CD4-positive, alpha-beta T cell treated with Interferon gamma for 1 hour (primary cell): ENCODE measurements around the gene CXCL10.
"Not testable (repeated sequence)": the region's sequence is repeated elsewhere in the genome, so short reads cannot be mapped to it uniquely, and the experiment has no call there.

ENCODE experiments used
- DNase-seq: peaks from one replicate; pipeline ENCODE4 v3.0.0-alpha.2; 2020

The CXCL10 gene

DNA sequence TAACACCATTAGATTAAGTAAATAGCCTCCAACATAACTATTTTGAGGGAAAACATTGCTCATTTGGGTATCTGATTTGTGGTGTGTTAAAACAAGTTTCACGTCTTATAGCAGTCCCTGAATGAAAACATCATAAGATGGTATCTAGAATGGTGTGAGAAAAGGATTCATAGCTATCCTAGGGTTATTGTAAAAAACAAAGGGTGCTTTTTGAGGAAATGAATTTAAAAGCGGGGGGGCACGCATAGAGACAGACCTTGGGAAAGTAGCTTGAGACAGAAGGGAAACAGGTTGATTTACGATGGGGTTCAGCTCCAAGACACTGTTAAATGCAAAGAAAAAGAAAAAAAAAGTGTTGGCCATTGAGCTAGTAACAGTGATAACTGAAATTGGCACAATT, 768 bp upstream of the CXCL10 start:
- no peak for DNase-seq

DNA sequence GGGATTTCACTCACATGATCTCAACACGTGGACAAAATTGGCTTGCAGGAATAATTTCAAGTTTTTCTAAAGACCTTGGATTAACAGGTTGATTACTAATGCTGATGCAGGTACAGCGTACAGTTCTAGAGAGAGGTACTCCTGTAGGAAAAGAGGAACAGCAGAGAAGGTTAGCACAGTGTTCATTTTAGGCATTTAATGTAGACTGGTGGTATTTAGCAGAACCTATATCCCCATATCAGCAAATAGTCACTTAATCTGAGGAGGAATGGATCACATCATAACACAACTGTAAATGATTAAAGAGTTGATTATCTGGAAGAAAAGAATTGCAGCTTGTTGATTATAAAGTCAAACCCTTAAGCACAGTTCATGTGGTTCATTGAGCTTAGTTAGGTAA, 620 bp downstream of the CXCL10 start:
- DNase-seq = no peak

DNA sequence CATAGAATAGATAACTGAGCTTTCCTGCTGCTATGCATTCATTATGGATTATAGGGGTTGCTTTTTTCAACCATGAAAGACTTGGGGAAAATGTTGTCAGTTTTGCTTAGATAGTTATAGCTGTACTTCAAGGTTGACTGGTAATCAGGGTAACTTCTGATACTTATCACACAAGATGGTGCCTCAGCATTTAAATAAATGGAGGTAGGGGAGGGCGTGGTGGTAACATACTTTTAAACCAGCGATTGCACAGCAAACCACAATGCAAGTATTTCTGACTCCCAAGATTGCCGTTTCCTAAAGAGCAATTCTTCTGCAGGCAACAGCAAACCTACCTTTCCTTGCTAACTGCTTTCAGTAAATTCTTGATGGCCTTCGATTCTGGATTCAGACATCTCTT, 1.3 kb downstream of the CXCL10 start:
- DNase-seq = no peak

DNA sequence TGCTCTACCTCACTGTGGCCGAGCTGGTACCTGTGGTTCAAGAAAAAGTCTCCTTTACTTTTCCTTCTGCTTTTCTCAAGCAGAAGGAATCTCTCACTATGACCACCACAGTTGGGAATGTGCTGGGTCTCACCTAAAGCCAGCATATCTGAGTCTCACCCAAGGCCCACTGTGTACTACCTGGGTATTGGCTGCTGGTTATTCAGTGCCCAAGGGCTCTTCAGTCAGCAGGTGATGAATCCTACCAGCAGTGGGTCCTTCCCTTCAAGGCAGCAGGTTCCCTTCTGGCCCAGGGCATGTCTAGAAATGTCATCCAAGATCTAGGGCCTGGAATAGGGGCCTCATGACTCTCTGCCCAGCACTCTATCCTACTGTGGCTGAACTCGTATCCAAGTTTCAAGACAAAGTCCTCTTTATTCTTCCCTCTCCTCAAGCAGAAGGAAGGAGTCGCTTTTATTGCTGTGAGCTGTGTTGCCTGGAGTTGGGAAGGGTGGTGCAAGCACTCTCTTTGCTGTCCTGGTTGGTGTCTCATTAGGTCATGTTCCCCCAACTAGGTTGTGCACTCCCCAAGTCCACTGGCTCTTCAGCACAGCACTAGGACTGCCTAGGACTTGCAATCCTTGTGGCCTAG, 6.1 kb downstream of the CXCL10 start:
- DNase-seq = no peak

DNA sequence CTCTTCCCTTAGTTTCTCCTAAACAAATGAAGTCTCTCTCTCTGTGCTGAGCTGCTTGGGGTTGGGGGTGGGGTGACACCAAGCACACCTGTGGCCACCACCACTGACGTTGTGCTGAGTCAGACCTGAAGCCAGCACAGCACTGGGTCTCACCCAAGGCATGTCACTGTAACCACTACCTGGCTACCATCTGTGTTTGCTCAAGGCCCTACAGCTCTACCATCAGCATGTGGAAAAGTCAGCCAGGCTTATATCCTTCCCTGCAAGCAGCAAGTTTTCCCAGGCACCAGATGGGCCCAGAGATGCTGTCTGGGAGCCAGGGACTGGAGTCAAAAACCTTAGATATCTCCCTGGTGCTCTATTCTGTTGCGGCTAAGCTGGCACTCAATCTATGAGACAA, 6.9 kb downstream of the CXCL10 start:
- no peak for DNase-seq

DNA sequence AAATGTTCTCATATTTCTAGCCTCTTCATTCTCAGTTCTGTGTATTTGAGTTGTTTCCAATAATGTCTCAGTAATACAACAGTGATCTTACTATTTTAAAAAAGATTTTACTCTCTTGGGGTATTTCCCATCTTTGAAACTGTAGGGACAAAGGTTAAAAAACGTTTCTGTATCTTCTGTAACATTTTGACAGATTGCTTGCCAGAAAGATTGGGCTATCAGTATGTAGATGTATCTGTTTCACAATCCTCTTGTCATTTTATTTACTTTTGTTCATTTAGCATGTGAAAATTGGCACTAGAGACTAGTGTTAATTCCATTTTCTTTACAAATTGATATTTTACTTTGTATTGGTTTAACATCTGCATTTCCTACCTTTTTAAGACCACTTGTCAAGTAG, 9.8 kb downstream of the CXCL10 start:
- DNase-seq = no peak

DNA sequence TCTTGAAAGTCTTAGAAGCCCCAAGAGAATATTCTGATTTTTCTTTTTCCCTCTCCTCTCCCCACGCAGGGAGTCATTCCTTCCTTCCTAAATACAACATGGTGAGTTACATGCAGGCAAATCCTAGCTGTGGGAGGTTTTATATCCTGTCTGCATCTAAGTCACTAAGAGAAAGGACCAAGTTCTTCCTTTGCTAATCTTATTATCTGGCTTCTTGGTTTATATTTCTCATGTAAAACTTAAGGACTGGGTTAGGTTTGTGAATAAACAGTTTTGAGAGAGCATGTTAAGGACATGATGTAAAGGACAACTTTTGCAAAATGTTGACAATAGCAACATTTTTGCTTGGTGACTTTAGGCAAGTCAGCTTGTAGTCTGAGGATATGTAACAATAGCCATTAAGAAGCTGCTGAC, 10.9 kb downstream of the CXCL10 start:
- no peak for DNase-seq

DNA sequence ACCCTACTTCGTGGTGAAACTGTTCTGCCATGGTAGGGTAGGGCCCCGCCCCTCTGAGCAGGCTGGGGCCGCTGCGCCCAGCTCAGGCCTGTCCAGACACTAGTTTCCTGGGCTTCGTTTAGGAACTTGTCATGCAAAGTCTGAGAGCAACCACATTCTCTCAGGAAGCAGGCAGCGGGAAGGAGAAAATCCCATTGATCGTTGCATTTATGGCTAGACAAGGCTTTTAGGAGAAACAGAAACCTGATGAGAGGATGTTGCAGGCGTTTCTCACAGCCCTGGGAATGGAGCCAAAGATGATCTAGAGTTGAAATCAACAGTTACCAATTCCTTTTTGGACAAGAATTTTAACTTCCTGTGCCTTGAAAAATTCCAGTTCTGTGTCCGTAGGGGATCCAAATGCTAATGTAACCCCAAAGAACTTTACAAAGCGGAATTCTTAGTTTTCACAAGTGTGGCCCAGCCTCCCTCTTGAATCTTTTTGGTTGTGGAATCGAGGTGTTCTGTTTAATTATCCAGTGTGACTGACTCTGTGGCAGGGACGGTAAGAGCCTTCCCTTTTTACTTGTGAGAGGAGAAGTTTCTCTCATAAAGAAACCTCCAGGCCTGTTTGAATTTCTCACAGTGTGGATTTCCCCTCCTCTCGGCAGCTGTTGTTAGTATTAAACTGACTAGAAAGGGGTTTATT, 11.5 kb downstream of the CXCL10 start:
- DNase-seq = no peak

DNA sequence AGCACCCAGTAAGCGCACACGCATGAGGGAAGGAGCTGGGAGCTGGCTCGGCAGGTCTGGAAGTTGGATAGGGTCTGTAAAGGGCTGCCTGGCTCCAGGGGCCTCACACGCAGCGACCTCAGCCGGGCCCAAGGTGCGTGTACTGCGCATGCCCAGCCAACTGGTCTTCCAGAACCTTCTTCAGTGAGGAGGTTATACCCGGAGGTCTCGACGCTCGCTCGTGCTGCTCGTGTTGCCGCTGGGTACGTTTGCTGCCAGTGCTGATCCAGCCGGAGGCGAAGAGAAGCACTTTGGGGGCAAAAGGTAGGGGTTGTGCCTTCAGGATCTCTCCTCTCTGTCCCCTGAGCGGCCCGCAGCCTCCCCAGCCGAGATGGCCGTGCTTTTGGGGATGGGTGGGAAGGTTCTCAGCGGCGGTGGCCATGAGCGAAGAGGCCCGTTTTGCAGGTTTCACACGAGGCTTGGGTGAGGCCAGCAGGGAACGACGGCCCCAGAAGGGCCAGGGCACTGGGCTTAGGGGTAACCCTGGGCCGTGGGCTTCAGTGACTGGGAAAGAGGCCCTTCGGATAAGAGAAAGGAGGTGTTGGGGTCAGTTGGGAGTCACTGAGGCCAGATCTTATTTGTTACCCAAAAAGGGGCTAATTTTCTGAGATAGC, 12.2 kb downstream of the CXCL10 start:
- no peak for DNase-seq

DNA sequence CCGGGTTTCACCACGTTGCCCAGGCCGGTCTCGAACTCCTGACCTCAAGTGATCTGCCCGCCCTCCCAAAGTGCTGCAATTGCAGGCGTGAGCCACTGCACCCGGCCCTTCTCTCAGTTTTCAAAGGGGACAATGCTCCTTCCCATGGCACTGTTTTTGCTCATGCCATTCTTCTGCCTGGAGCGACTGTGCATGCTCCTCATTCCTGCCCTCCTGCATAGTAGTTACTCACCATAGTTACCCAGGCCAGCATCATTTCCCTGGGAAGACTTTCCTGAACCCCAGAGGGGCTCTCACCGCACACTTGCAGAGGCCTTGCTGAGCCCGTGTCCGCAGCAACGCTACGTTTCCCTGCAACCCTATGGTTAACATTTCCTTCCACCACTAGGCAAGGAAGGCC, 12.7 kb downstream of the CXCL10 start:
- DNase-seq = no peak

DNA sequence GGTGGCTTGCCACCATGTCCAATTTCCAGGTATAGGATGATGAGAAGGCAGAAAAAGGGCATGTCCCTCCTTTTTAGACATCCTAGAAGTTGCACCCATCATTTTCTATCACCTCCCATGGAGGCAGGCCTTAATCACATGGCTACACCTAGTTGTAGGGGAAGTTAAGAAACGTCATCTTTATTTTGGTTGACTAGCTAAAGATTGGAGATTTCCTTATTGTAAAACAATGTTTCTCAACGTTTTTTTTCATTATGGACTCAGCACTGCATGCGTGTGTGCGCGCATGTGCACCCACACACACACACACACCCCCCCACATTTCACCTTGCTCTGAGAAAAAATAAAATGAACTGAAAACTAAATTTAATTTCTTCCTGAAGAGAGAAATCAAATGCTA, 14.0 kb downstream of the CXCL10 start:
- DNase-seq = no peak

DNA sequence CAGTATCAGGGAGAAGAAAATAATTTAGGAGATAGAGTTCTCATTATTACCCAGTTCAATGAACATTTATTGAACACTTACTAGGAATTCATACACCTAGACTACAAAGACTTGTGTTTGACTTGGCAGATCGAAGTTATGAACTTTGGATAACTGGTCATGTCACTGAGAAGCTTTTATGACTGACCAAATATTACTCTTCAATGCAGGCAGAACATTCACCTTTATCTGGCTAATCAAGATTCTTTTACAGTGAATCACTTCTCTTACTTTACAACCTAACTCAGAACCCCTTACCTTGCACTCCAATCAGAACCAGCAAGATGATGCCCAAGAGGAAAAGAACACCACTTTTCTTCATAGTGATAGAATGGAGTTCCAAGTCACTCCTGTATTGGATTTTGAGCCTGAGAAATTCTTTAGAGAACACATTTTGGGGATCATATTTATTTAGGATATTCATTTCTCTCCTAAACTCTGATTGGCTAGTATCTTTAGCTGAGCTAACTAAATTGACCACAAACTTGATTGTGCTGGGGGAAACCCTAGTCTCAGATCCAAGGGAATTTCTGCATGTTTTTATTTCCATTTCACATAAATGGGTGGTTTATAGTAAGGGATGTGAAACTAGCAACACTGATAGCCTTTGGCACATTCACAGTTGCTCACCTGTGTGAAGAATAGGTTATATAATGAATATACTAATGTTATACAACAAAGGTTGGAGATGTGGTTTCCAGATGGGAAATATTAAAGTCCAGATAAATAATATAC, 16.0 kb downstream of the CXCL10 start, which contains the start of gene CXCL9:
TSS of gene CXCL9 (minus strand) at position 421 of the 774 bp plus-strand sequence. CDS start at position 361, 60 bp downstream.
- no peak for DNase-seq

DNA sequence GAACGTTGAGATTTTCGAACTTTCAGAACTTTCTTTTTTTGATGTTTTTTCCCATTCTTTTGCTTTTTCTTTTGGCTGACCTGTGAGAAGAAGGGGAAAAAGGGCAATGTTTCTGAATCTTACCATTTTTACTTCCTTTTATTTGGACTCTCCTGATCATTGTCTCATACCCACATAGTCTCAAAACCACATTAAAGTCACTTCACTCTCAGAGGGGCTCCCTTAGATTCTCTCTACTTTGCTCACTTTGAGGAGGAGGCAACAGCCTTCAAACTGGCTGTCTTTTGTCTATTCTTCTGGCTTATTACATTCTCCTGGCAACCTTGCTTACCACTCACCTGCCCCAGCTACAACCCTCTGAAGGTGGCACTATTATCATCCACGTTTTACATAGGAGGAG, 19.7 kb downstream of the CXCL10 start:
- DNase-seq = no peak

DNA sequence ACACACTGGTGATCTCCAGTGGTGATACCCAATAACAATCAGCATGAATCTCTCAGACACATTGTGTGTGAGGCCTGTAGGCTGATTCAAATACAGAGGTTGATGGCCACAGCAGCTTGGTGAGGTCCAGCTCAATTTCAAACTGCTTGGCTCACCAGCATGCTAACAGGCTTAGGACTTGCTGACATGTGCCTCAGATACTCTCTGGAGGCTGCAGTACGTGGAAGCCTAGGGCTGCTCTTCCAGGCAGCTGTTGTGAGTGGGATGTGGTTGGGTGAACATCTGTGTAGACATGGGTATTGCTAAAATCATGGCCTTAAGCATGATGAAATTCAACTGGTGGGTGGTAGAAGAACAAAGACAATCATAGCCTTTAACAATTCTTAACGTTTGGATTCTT, 20.3 kb downstream of the CXCL10 start:
- DNase-seq = no peak

DNA sequence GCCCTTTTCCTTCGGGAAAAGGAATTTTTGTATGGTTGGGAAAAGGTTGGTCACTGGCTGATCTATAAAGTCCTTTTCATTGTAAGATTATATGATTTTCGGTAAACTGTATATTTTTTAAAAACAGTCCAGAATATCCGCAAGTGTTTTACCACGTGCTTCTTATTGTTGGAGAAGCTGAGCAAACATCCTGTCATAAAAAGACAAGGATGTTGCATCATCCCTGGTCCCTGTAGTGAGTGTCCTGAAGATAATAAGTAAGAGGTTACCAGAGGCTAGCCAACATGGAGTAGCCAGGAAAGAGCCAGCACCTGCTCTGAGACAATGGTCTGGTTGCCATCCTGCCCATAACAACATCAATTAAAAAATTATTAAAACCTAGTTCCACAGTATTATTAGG, 21.1 kb downstream of the CXCL10 start:
- DNase-seq = no peak

DNA sequence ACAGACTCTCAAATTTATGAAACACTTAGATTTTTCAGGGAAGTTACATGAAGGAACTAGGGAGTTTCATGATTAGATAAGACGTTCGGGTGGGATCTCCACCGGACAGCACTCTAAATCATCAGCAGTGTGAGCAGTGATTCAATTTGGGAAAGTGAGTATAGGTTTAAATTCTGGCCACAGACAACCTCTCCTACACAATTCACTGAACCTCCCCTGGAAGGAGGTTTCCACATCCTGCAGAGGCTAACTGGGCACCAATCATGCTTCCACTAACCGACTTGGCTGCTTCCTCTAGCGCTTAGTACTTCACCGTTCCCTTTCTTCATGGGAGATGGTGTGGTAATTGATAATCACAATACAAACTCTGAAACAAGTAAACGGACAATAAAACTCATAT, 21.6 kb downstream of the CXCL10 start:
- DNase-seq = no peak

DNA sequence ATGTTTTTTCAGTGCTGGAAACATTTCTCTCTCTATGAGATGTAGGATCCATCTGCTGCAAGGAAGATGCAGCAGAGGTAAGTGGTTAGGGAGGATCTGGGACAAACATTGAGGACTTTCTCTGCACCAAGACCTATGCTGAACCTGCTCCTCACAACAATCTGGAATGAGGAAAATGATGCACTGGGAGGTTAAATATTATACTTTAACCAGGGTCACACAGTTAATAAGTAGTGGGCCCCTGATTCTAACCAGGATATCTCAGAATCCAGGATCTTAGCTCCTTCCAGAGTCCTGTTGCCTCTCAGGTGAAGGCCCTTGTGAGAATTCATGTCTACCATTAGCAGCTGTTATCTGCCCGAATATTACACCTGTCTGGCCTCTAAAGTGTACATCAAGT, 23.0 kb downstream of the CXCL10 start:
- no peak for DNase-seq

DNA sequence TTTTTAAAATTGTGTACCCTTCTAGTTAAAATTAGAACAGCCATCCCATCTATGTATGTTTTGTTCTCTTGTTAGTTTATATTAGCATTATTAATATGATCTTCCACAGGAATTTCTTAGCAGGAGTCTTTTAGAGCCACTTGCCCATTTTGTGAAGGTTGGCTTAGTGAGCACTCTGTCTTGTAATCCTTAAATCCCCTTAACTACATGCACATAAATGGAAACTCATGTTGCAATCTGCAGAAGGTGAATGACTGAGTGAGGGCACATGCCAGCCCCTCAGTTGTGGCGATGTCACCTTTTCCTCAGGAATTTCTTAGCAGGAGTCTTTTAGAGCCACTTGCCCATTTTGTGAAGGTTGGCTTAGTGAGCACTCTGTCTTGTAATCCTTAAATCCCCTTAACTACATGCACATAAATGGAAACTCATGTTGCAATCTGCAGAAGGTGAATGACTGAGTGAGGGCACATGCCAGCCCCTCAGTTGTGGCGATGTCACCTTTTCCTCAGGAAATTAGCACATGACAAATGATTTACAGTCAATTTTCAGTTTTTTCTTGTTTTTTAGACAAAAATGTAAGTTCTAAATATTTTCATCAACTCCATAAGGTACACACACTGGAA, 24.7 kb downstream of the CXCL10 start:
- not testable (repeated sequence) for DNase-seq

DNA sequence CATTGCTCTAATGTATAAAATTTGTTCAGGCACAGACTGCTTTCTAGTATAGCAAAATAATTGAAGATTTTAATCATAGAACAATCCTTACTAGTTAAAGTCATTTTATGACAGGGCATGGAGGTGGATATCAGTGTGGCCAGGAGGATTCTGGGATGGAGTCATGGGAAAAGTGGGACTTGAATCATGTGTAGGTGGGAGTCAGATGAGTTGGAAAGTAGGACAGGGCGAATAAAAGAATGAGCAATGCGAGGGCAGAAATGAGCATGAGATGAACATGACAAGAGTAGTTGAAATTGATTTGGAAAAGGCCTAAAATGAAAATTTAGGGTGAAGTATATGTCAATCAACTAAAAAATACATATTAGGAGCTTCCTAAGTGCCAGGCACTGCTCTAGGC, 25.4 kb downstream of the CXCL10 start:
- no peak for DNase-seq

DNA sequence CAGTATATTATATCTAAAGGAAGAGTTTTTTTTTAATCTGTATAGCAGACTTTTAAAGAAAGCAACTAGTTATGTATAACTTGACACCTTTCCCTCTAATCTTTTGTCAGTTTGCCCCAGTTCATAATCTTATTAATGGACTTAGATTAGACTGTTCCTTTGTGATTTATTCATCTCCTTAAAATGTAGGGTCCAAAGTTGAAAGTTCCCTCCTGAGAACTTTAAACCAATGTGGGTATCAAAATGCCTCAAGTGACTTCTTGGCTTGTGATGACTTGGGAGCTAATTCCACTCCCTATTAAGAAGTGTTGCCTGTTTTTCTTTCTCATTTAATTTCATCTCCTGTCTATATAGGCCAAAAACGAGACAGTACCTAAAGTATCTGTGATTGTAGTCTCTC, 26.2 kb downstream of the CXCL10 start:
- no peak for DNase-seq

DNA sequence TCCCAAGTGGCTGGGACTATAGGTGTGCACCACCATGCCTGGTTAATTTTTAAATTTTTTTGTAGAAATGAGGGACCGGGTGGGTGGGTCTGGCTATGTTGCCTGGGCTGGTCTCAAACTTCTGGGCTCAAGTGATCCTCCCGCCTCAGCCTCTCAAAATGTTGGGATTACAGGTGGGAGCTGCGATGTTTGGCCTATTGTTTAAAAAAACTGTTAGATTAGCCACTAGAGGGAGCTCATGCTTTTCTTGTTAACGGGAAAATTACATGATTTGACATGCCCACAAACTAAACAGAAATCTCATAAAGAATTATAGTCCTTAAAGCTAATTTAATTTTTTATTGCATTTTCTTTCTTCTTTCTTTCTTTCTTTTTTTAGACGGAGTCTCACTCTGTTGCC, 27.6 kb downstream of the CXCL10 start:
- no peak for DNase-seq

DNA sequence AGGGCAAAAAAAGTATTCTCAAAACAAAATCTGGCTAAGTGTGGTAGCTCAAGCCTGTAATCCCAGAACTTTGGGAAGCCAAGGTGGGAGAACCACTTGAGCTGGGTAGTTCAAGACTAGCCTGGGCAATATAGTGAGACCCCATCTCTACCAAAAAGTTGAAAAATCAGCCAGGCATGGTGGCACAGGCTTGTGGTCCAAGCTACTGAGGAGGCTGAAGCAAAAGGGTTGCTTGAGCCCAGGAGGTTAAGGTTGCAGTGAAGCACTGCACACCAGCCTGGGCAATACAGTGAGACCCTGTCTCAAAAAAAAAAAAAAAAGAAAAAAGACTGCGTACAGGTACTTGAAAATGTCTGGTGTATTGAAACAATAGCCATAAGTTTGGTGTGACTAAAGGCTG, 30.8 kb downstream of the CXCL10 start:
- no peak for DNase-seq

DNA sequence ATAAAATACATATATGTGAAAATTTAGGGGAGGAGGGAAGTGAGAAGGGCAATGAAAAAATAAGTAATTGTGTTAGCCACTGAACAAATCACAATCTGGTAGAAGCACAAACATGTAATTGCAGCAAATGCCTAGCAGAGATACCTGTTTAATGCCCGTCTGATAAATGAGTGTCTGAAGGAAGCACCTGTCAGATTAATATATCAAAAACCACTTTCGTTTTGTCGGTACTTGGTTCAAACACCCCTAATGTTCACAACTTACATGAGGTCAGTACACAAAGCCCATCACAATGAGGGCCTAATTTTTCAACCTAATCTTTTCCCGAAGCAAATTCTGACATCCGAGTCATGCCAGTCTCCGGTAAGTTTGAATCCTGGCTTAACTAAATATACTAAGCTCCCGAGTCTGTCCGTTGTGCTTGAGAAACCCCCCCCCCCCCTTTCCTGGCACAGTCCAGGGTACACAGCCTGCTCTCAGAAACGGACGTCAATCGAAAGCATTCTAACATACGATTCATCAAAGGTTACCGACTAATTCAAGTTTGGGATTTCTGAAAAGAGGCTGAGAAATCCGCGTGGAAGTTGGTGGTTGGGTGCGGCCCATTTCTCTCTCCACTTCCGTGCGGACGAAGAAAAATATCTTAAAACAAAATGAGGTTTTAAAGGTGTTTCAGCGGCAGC, 33.3 kb downstream of the CXCL10 start:
- no peak for DNase-seq
